Breast epithelium (tissue), 3 donors: ENCODE results near the gene PPP2R2D.

Experiments used
- CTCF ChIP-seq, 3 donors: fragments of 450-650 bp; IDR thresholded peaks; one replicate each; pipeline ENCODE4 v1.5.1; 2016 to 2017; ENCODE audit warnings: antibody characterized with exemption in 3 of 3, mild to moderate bottlenecking in 3 of 3, moderate library complexity in 3 of 3
- POLR2A ChIP-seq: fragments of 450-650 bp; IDR thresholded peaks from one replicate; pipeline ENCODE4 v1.6.1; 2016; ENCODE audit warnings: antibody characterized with exemption, mild to moderate bottlenecking, moderate library complexity
- POLR2AphosphoS5 ChIP-seq, 3 donors: sonication (generic); formaldehyde crosslinking; IDR thresholded peaks; one replicate each; pipeline ENCODE4 v1.6.1; 2017; ENCODE audit warnings: antibody characterized with exemption in 3 of 3

DNA sequence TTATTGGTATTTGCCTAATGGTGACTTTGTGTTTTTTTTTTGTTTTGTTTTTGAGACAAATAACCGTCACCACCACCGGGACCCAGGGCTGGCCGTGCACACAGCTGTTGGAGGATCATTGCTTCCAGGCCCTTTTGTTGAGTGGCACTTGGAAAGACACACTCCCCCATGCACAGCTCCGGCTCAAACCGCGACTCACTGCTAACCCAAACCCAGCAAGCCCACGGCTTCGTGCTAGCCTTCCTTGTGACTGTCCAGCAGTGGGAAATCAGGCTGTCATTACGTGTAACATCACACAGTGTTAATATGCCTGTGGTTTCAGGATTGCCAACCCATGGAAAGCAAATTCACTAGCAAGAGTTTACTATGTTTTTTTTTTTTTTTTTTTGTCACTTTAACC, 63.5 kb downstream of the PPP2R2D start:
- no peak for TF ChIP-seq POLR2A
- no peak for TF ChIP-seq CTCF (IDR thresholded peaks at IDR 0.05)
- TF ChIP-seq POLR2AphosphoS5 (IDR thresholded peaks at IDR 0.05) = no peak
